K562 (cell line): ENCODE data around the gene KRT16. TPM values are rescaled to one million over a fixed set of nuclear protein-coding genes. Genes with fewer than 3 reads are reported as not detected.

Source experiments
- ATAC-seq: fragments of 200-7000 bp; cut with Tn5 transposase; 3 replicates; pipeline ENCODE4 v1.9.1; 2020; ENCODE audit warnings: moderate library complexity
- BruUV-seq: library from RNA; stranded (reverse); fragments of 400-500 nt; replicated peaks from 2 replicates; lab custom pipeline; 2021; lab: Mats Ljungman, UMichigan
- CTCF ChIA-PET: fragments of 300-600 bp; formaldehyde crosslinking; extraction: SDS; loops from one replicate; lab custom pipeline; 2021; ENCODE audit warnings: low intra/inter-chr PET ratio; lab: Yijun Ruan, JAX
- POLR2A ChIA-PET: fragments of 300-600, 350-650 bp; sonication (Branson Sonifier 250); formaldehyde crosslinking; extraction: SDS; loops from one replicate; lab custom pipeline; 2021; ENCODE audit warnings: antibody characterized with exemption, inconsistent platforms; lab: Yijun Ruan, JAX
- DNase-seq, 4 experiments: peaks; one replicate each; pipeline versions ENCODE4 v3.0.0 to v3.0.0-alpha.2; 2011 to 2018; ENCODE audit warnings: low spot score in 3 of 4, mixed read lengths in 3 of 4; ENCODE audit errors: extremely low read depth in 1 of 4
- FAIRE-seq: peaks from 2 replicates; lab custom pipeline; 2011; peaks lifted over from hg19 to GRCh38; lab: Jason Lieb, UNC
- H2AFZ ChIP-seq: 2 replicates; pipeline ENCODE4 v1.6.0; 2011; ENCODE audit warnings: low read depth, low read length, control low read depth, inconsistent platforms
- H3K27ac ChIP-seq: fragments of 200-600 bp; 3 replicates; pipeline ENCODE4 v1.8.0; 2011; ENCODE audit warnings: low read depth, mild to moderate bottlenecking, control low read depth, inconsistent platforms, low read length, moderate library complexity, mixed read lengths; ENCODE audit errors: extremely low read depth
- H3K27me3 ChIP-seq, 2 experiments: fragments of 300-600 bp in 1 of 2; 2 replicates in 1 of 2; 3 replicates in 1 of 2; pipeline versions ENCODE4 v1.6.0 to v1.8.0; 2011; ENCODE audit warnings: inconsistent platforms in 2 of 2, low read length in 2 of 2, mild to moderate bottlenecking in 1 of 2, mixed read lengths in 1 of 2, moderate library complexity in 1 of 2; ENCODE audit not compliant: control insufficient read depth in 2 of 2, insufficient read depth in 2 of 2
- H3K36me3 ChIP-seq: fragments of 300-600 bp; 3 replicates; pipeline ENCODE4 v1.8.0; 2011; ENCODE audit warnings: mild to moderate bottlenecking, low read length, inconsistent platforms; ENCODE audit not compliant: control insufficient read depth, insufficient read depth
- H3K4me1 ChIP-seq, 2 experiments: fragments of 200-600 bp in 1 of 2; replicated peaks in 1 of 2; 2 replicates in 1 of 2; 3 replicates in 1 of 2; pipeline versions ENCODE4 v1.5.1 to v1.8.0; 2011; ENCODE audit warnings: inconsistent platforms in 2 of 2, low read length in 2 of 2, mild to moderate bottlenecking in 1 of 2, mixed read lengths in 1 of 2, moderate library complexity in 1 of 2; ENCODE audit not compliant: control insufficient read depth in 2 of 2, insufficient read depth in 2 of 2
- H3K4me2 ChIP-seq: 2 replicates; pipeline ENCODE4 v1.6.1; 2011; ENCODE audit warnings: low read length, control low read depth, inconsistent platforms, mixed read lengths; ENCODE audit not compliant: insufficient read depth
- H3K4me3 ChIP-seq: fragments of 200-600 bp; sonication (generic), shearing (Covaris generic); 2 replicates; pipeline ENCODE4 v1.5.1; 2016; ENCODE audit warnings: control low read depth, inconsistent platforms
- H3K79me2 ChIP-seq: fragments of 200-600 bp; 3 replicates; pipeline ENCODE4 v1.8.0; 2011; ENCODE audit warnings: low read length, inconsistent platforms; ENCODE audit not compliant: control insufficient read depth, insufficient read depth
- H3K9ac ChIP-seq, 2 experiments: 2 replicates each; pipeline versions ENCODE4 v1.6.0 to v1.6.1; 2011; ENCODE audit warnings: low read depth in 2 of 2, low read length in 2 of 2, control low read depth in 1 of 2, inconsistent platforms in 1 of 2, mild to moderate bottlenecking in 1 of 2, mixed read lengths in 1 of 2; ENCODE audit not compliant: insufficient read depth in 1 of 2
- H3K9me1 ChIP-seq: one replicate; pipeline ENCODE4 v1.6.0; 2011; ENCODE audit warnings: inconsistent platforms, mild to moderate bottlenecking, low read length, moderate library complexity; ENCODE audit not compliant: control insufficient read depth, insufficient read depth
- H3K9me3 ChIP-seq: replicated peaks from 2 replicates; pipeline ENCODE4 v1.5.1; 2011; ENCODE audit warnings: low read depth, low read length, inconsistent platforms; ENCODE audit not compliant: control insufficient read depth, insufficient read depth
- H4K20me1 ChIP-seq: replicated peaks from 2 replicates; pipeline ENCODE4 v1.6.1; 2011; ENCODE audit warnings: low read length, inconsistent platforms, mixed read lengths; ENCODE audit not compliant: control insufficient read depth, insufficient read depth
- ARNT ChIP-seq, 2 experiments: fragments of 450-650 bp; IDR thresholded peaks; 2 replicates each; pipeline ENCODE4 v1.6.1; 2016; ENCODE audit warnings: mild to moderate bottlenecking in 1 of 2
- BDP1 ChIP-seq: IDR thresholded peaks from 3 replicates; pipeline ENCODE4 v1.6.1; 2011; ENCODE audit not compliant: insufficient read length, insufficient read depth
- ERF ChIP-seq: fragments of 450-650 bp; formaldehyde crosslinking; IDR thresholded peaks from 2 replicates; pipeline ENCODE4 v1.4.0; 2020; ENCODE audit warnings: mild to moderate bottlenecking, mixed read lengths
- HDAC8 ChIP-seq: fragments of 450-650 bp; IDR thresholded peaks from 2 replicates; pipeline ENCODE4 v1.6.1; 2016; ENCODE audit warnings: mild to moderate bottlenecking, missing genetic modification characterization, moderate library complexity, missing compliant biosample characterization
- JUND ChIP-seq, 2 experiments: IDR thresholded peaks; 2 replicates in 1 of 2; 3 replicates in 1 of 2; pipeline ENCODE4 v1.6.1; 2011; ENCODE audit warnings: borderline replicate concordance in 2 of 2, low read depth in 2 of 2, low read length in 2 of 2, improper control_type of control experiment in 1 of 2, missing biosample characterization in 1 of 2, missing genetic modification characterization in 1 of 2, missing genetic modification reagents in 1 of 2
- NR1H2 ChIP-seq: sonication (generic); formaldehyde crosslinking; IDR thresholded peaks from 2 replicates; pipeline ENCODE4 v1.4.0; 2020; ENCODE audit warnings: mild to moderate bottlenecking, missing genetic modification reagents
- SMARCA4 ChIP-seq: fragments of 450-650 bp; IDR thresholded peaks from 2 replicates; pipeline ENCODE4 v1.6.1; 2016
- ZBED1 ChIP-seq: IDR thresholded peaks from 2 replicates; pipeline ENCODE4 v1.6.1; 2014
- ZNF354B ChIP-seq: fragments of 250-450 bp; sonication (Bioruptor Pico); IDR thresholded peaks from 2 replicates; pipeline ENCODE4 v1.4.0; 2020
- ZNF507 ChIP-seq: conservative IDR thresholded peaks from 2 replicates; pipeline ENCODE4 v1.6.1; 2017; ENCODE audit warnings: missing genetic modification characterization, missing compliant biosample characterization
- WGBS: fragments of 100-300 bp; shearing (Covaris generic); methylation state at CpG from one replicate; pipeline ENCODE4 v1.1.6; 2016; ENCODE audit warnings: low coverage, mixed read lengths; ENCODE audit not compliant: insufficient coverage; ENCODE audit errors: missing lambda C conversion rate; 5-methylcytosine and 5-hydroxymethylcytosine counted together
- in situ Hi-C: fragments of 300-500 bp; cut with MboI; formaldehyde crosslinking; loops from 4 replicates; pipeline ENCODE4 v1.15.0; 2018; ENCODE audit warnings: inconsistent platforms, mixed read lengths
- intact Hi-C: fragments of 100-400 bp; cut with micrococcal nuclease; formaldehyde crosslinking; loops from 2 replicates; pipeline ENCODE4 v1.14.2; 2022
- polyA plus RNA-seq, 8 experiments: library from polyadenylated mRNA; depleted of rRNA in 4 of 8; stranded (reverse) in 5 of 8; unstranded in 3 of 8; fragments of >200 nt; fragmentation: Nextera tagmentation in 2 of 8; fragmentation: Illumina TruSeq in 1 of 8; extraction: Ambion mirVana in 2 of 8; extraction: Trizol in 1 of 8; gene quantifications; 2 replicates each; pipeline versions ENCODE4 v1.2.1 to v1.2.3, GENCODE V29; 2011 to 2014; ENCODE audit warnings: inconsistent platforms in 1 of 8, missing spikeins in 1 of 8
- total RNA-seq, 7 experiments: library from RNA; depleted of rRNA in 6 of 7; stranded (reverse); fragments of >200 nt in 6 of 7; fragmentation: Illumina TruSeq in 2 of 7; extraction: Trizol in 2 of 7; gene quantifications; 2 replicates each; pipeline versions ENCODE4 v1.2.1 to v1.2.3, GENCODE V29; 2011 to 2021; ENCODE audit warnings: low replicate concordance in 1 of 7
- TF ChIP-seq, protein P1 (sequence below): sonication (generic); formaldehyde crosslinking; IDR thresholded peaks from 2 replicates; pipeline ENCODE4 v1.9.0; 2022; ENCODE audit warnings: mild to moderate bottlenecking, missing genetic modification reagents
- TF ChIP-seq, protein P2 (sequence below): fragments of 450-650 bp; IDR thresholded peaks from 2 replicates; pipeline ENCODE4 v1.6.1; 2017; ENCODE audit warnings: mild to moderate bottlenecking, moderate library complexity
- TF ChIP-seq, protein P3 (sequence below): sonication (generic); formaldehyde crosslinking; IDR thresholded peaks from 2 replicates; pipeline ENCODE4 v1.8.0; 2022; ENCODE audit warnings: mild to moderate bottlenecking, low read depth, missing genetic modification reagents

Gene KRT16
- total and polyA plus RNA-seq, 9 of the 15 experiments (the other 6 are each of a cell fraction or from before 2014, with no cell fraction given): 0.04 TPM; not detected in 8

DNA sequence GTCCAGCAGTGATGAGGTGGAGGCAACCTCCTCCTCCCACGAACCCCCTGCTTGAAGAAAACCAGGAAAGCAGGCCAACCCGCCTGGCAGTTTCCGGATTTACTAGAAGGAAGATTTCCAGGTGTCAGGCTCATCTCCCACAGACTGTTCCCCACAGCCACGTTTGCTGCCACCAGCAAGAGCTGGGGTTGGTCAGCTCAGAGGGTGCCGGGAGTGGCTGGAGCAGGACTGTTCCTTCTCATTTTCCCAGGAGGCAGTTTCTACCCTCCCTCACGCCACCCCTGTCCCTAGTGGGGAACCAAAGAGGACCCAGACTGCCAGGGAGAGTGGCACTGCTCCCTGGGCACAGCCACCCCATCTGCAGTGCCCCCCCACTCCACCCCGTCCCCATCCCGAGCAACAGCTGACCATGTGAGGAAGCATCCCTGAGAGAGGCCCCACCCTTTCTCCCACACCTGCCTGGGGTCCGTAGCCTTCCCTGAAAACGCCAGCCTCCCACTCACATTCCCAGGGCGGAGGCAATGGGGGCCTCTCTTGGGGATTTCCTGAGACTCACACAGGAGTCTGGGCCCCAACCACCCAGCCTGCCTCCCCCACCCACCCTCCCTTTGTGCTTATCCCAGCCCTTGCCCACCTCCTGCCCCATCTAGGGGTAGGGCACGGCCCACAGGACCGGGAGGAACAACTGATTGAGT lies 5.9 kb upstream of the KRT16 start:
- intact Hi-C loops: no loop called here
- ATAC-seq: no peak
- no peak for TF ChIP-seq BDP1
- TF ChIP-seq ZNF507 (tag): no peak
- TF ChIP-seq, protein P1, sequence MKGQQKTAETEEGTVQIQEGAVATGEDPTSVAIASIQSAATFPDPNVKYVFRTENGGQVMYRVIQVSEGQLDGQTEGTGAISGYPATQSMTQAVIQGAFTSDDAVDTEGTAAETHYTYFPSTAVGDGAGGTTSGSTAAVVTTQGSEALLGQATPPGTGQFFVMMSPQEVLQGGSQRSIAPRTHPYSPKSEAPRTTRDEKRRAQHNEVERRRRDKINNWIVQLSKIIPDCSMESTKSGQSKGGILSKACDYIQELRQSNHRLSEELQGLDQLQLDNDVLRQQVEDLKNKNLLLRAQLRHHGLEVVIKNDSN (CRISPR knock-in tag): no peak
- TF ChIP-seq HDAC8: no peak
- TF ChIP-seq, protein P2, sequence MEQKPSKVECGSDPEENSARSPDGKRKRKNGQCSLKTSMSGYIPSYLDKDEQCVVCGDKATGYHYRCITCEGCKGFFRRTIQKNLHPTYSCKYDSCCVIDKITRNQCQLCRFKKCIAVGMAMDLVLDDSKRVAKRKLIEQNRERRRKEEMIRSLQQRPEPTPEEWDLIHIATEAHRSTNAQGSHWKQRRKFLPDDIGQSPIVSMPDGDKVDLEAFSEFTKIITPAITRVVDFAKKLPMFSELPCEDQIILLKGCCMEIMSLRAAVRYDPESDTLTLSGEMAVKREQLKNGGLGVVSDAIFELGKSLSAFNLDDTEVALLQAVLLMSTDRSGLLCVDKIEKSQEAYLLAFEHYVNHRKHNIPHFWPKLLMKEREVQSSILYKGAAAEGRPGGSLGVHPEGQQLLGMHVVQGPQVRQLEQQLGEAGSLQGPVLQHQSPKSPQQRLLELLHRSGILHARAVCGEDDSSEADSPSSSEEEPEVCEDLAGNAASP: no peak
- no peak for TF ChIP-seq ZNF354B
- no peak for TF ChIP-seq JUND (IDR thresholded peaks at IDR 0.05; ENCODE audit: borderline replicate concordance, low read depth, low read length)
- TF ChIP-seq JUND (tag; IDR thresholded peaks at IDR 0.05; ENCODE audit: borderline replicate concordance, low read depth, low read length): no peak
- TF ChIP-seq, protein P3, sequence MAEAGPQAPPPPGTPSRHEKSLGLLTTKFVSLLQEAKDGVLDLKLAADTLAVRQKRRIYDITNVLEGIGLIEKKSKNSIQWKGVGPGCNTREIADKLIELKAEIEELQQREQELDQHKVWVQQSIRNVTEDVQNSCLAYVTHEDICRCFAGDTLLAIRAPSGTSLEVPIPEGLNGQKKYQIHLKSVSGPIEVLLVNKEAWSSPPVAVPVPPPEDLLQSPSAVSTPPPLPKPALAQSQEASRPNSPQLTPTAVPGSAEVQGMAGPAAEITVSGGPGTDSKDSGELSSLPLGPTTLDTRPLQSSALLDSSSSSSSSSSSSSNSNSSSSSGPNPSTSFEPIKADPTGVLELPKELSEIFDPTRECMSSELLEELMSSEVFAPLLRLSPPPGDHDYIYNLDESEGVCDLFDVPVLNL (CRISPR knock-in tag): no peak
- TF ChIP-seq SMARCA4: no peak
- TF ChIP-seq ERF: no peak
- TF ChIP-seq ARNT (IDR thresholded peaks at IDR 0.05): no peak
- TF ChIP-seq ZBED1: no peak
- no peak for TF ChIP-seq NR1H2
- Histone ChIP-seq H2AFZ (no peak overlapping the region), H3K27me3 (peaks cover 2 to 30% of the 10 kb centered on the region in 2 experiments; a peak in 2 of 5 replicates), H3K9me3 (no peaks in the 10 kb centered on the region), H4K20me1 (0 out of 2 replicates have a peak, but pooled peaks cover 2% of the 10 kb centered on the region), H3K36me3 (no peaks in the 10 kb centered on the region), H3K9ac (no peak overlapping the region), H3K4me3 (no peak overlapping the region), H3K79me2 (no peaks in the 10 kb centered on the region), H3K9me1 (peaks cover 5% of the 10 kb centered on the region), H3K27ac (no peak overlapping the region), H3K4me2 (no peak overlapping the region), H3K4me1 (no peaks in the 10 kb centered on the region; a peak in 1 of 5 replicates)
- BruUV-seq: no TSS peak
- ChIA-PET CTCF (no interaction called here), POLR2A (interaction anchor here (0.5 kb wide), 1 partner anchor 60 kb away, joined by 3 read pairs; no protein-coding TSS in a partner anchor)
- FAIRE-seq: no peak
- in situ Hi-C loops: no loop called here
- WGBS: 3% methylated on average over 10 of the region's 13 CpGs
- DNase-seq: no peak
